ENCODE data around the gene COQ8B. TPM values are rescaled to one million over a fixed set of nuclear protein-coding genes. Genes with fewer than 3 reads are reported as not detected.
A peak's percentile ranks its signal among the peaks of the same experiment; 100 is the strongest.
"Not testable (repeated sequence)": the region's sequence is repeated elsewhere in the genome, so short reads cannot be mapped to it uniquely, and the experiment has no call there.

The COQ8B gene
- total RNA-seq, 1 donor from 2014 or later: 18.1 TPM

- intact Hi-C loops (cut with DNase I): no loop called here
- no peak for DNase-seq (ENCODE audit: low spot score)
Observed at GRCh38 chr19:40682431-40682964, 34.2 kb downstream of the COQ8B start.

GRCh38 chr19:40681039-40681438, 35.6 kb downstream of the COQ8B start:
- no peak for DNase-seq (ENCODE audit: low spot score)
- intact Hi-C loops (cut with DNase I): no loop called here

DNA sequence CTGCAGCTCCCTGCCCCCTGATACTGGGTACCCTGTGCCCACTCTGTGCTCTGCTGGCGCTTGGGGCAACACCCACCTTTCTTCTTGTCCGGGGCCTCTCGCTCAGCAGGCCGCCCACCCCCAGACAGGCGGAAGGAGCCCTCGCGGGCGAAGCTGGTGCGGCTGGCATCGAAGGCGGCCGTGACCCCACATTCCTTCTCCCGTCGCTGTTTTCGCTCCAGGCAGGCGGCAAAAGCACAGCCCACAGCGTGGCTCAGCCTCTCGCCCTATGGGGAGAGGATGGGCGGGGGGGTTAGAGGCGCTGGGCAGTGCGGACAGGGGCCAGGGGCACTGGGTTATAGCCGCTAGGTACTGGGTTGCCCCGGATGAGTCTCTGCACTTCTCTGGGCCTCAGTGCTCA, 39.5 kb downstream of the COQ8B start:
- intact Hi-C loops (cut with DNase I): no loop called here
- DNase-seq (ENCODE audit: low spot score): no peak

DNA sequence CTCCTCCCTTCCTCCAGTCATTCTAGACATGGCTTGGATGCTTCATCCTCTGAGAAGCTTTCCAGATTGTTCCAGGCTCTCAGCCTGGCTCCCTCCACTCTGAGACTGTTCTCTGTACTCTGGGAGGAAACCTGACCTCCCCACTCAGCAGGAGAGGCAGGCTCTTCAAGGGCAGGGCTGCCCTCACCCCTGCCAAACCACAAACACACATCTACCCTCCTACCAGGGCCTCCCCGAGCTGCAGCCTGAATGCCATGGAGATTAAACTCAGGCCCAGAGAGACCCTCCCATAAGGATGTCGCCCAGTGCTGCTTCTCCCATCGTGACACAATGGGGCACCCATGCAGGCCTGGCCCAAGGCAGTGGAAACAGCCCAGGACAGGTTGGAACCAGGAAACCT, 42.4 kb downstream of the COQ8B start:
- DNase-seq (ENCODE audit: low spot score): peak; percentile 66
- intact Hi-C loops (cut with DNase I): no loop called here

- peak; percentile 65 for DNase-seq (ENCODE audit: low spot score)
- intact Hi-C loops (cut with DNase I): no loop called here
Observed at GRCh38 chr19:40673397-40673796, 43.3 kb downstream of the COQ8B start.

DNA sequence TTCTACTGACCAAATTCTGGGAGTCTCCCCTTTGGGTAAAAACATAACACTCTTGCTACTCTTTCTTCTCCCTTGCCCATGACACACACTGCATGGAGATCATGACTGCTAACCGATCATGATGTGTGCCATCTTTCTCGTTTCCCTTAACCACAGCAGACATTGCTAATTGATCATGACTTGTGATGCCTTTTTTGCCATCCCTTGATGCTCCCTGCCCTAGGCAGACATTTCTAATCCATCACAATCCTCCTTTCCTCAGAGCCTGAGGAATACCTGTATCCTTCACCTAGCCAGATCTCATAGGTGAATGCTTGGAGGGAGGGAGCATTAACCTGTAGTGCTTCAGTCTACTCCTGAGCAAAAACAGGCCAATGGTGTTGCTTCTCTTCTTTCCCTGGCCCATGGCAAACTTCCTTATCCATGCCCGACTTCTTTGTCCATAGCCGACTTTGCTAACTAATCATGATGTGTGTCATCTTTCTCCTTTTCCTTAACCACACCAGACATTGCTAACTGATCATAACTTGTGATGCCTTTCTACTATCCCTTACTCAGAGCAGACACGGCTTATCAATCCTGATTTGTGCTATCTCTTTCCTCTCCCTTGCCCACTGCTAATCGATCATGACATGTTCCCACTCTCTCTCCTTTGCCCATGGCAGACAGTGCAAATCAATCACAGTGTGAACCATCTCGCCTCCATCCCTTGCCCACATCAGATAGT, 44.0 kb downstream of the COQ8B start:
- intact Hi-C loops (cut with DNase I): no loop called here
- no peak for DNase-seq (ENCODE audit: low spot score)

GRCh38 chr19:40672038-40672437, 44.6 kb downstream of the COQ8B start:
- intact Hi-C loops (cut with DNase I): no loop called here
- DNase-seq (ENCODE audit: low spot score): no peak

GRCh38 chr19:40671404-40671803, 45.3 kb downstream of the COQ8B start:
- peak; percentile 74 for DNase-seq (ENCODE audit: low spot score)
- intact Hi-C loops (cut with DNase I): no loop called here

DNA sequence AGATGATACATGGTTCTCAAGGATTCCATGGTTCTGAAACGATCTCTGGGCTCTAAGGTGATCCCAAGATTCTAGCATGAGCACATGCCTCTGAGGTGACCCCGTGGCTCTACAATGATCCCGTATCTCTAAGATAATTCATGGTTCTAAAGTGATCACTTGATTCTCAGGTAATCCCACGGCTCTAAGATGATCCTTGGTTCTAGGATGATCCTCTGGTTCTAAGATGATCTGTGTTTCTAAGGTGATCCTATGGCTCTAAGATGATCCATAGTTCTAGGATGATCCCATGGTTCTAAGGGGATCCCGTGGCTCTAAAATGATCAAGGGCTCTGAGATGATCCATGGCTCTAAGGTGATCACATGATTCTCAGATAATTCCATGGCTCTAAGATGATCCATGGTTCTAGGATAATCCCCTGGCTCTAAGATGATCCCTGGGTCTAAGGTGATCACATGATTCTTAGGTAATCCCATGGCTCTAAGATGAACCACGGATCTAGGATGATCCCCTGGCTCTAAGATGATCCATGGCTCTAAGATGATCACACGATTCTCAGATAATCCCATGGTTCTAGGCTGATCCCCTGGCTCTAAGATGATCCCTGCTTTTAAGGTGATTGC, 47.6 kb downstream of the COQ8B start:
- intact Hi-C loops (cut with DNase I): loop anchor here (10.0 kb wide), 1 partner anchor 236 kb away; no protein-coding TSS in a partner anchor

GRCh38 chr19:40667602-40668001, 49.1 kb downstream of the COQ8B start:
- DNase-seq (ENCODE audit: low spot score): no peak
- intact Hi-C loops (cut with DNase I): loop anchor here (10.0 kb wide), 1 partner anchor 237 kb away; no protein-coding TSS in a partner anchor

More for the DNA sequence above, 47.6 kb downstream of the COQ8B start:
- DNase-seq (ENCODE audit: low spot score): no peak

- DNase-seq (ENCODE audit: low spot score): no peak
- intact Hi-C loops (cut with DNase I): loop anchor here (10.0 kb wide), 1 partner anchor 238 kb away; no protein-coding TSS in a partner anchor
Observed at GRCh38 chr19:40666803-40667438, 49.8 kb downstream of the COQ8B start.

DNA sequence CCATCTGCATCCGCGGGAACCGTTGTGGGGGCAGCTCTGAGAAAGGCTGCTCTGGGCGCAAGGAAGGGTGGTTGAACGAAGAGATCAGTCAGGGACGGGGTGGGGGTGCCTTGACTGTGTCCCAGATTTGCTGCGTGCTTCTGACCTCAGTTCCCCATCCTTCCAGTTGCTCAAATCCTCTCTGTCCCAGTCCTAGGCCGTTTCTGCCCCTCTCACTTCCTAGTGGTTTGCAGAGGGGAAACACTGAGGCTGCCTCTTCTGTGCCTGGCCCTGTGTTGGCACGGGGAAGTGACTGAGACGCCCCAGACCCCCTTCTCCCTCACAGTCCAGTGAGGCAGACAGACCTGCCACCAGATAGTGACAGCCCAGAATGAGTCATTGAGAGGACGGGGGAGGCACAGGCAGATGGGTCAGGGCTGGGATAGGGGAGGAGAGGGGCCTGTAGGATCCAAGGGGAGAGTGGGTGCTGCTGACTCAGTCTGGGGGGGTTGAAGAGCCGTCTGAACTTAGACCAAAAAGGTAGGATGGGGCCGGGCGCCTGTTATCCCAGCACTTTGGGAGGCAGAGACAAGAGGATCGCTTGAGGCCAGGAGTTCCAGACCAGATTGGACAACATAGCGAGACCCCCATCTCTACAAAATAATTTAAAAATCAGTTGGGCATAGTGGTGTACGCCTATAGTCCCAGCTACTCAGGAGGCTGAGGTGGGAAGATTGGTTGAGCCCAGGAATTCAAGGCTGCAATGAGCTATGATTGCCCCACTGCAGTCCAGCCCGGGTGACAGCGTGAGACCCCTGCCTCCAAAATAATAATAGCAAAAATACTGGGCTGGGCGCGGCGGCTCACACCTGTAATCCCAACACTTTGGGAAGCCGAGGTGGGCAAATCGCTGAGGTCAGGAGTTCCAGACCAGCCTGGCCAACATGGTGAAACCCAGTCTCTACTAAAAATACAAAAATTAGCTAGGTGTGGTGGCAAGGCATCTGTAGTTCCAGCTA, 52.7 kb downstream of the COQ8B start:
- no peak for DNase-seq (ENCODE audit: low spot score)
- intact Hi-C loops (cut with DNase I): loop anchor here (1.0 to 10.0 kb wide), 4 partner anchors 52 to 241 kb away; partner anchors contain the start of genes COQ8B and EGLN2

GRCh38 chr19:40662925-40663694, 53.6 kb downstream of the COQ8B start:
- peak; percentile 96 for DNase-seq (ENCODE audit: low spot score)
- intact Hi-C loops (cut with DNase I): loop anchor here (1.0 to 10.0 kb wide), 4 partner anchors 53 to 242 kb away; partner anchors contain the start of genes COQ8B and EGLN2

GRCh38 chr19:40661616-40662015, 55.1 kb downstream of the COQ8B start:
- intact Hi-C loops (cut with DNase I): loop anchor here (2.0 to 10.0 kb wide), 3 partner anchors 137 to 243 kb away; partner anchors contain the start of gene EGLN2
- no peak for DNase-seq (ENCODE audit: low spot score)

DNA sequence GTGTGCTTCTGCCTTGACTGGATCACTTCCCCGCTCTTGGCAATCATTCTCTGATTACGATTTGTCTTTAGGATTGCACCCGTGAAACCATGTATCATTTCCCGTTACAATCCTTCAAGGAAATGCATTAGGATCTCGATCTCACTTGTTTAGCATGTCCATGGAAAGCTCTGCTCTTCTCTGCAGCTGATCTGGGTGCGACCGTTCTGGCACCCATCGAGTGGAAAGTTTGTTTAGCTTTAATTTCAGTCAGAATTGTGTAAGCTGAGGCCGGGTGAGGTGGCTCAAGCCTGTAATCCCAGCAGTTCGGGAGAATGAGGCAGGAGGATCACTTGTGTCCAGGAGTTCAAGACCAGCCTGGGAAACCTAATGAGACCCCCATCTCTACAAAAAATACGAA, 57.1 kb downstream of the COQ8B start:
- intact Hi-C loops (cut with DNase I): no loop called here
- DNase-seq (ENCODE audit: low spot score): no peak

GRCh38 chr19:40659116-40659515, 57.6 kb downstream of the COQ8B start:
- DNase-seq (ENCODE audit: low spot score): no peak
- intact Hi-C loops (cut with DNase I): no loop called here

GRCh38 chr19:40658031-40658430, 58.7 kb downstream of the COQ8B start:
- intact Hi-C loops (cut with DNase I): no loop called here
- no peak for DNase-seq (ENCODE audit: low spot score)

DNA sequence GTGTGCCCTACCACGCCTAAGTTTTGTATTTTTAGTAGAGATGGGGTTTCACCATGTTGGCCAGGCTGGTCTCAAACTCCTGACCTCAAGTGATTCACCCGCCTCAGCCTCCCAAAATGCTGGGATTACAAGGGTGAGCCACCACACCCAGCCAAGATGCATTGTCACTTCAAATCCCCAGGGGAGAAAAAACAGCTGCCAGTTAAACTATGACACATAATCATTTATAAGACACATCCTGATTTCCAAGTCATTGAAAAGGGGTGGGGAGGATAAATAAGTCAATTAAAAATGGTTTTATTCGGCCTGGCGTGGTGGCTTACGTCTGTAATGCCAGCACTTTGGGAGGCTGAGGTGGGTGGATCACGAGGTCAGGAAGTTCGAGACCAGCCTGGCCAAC, 61.0 kb downstream of the COQ8B start:
- intact Hi-C loops (cut with DNase I); DNase-seq (ENCODE audit: low spot score): not testable (repeated sequence)

Data from cardiac septum (tissue), 1 donor.